C4-2B (cell line): Measurements from ENCODE around the gene USP31.

Experiments used
- CTCF ChIP-seq: fragments of 450-650 bp; conservative IDR thresholded peaks from 2 replicates; pipeline ENCODE4 v1.5.1; 2017; ENCODE audit warnings: mild to moderate bottlenecking
- ZFX ChIP-seq: fragments of 450-650 bp; IDR thresholded peaks from 2 replicates; pipeline ENCODE4 v1.6.1; 2017

GRCh38 chr16:23128056-23128455 lies 21.2 kb downstream of the USP31 start:
- TF ChIP-seq CTCF: no peak
- TF ChIP-seq ZFX: no peak
